Brain pericyte (primary cell): ENCODE data around the gene SFRP5.

ENCODE experiments used
- DNase-seq: peaks from one replicate; pipeline ENCODE4 v3.0.0-alpha.2; 2012; ENCODE audit warnings: low read depth, low spot score

The SFRP5 gene

GRCh38 chr10:97771913-97772823, at the start of gene SFRP5:
TSS of gene SFRP5 (minus strand) at chr10:97771999. CDS start at chr10:97771833, 166 bp downstream.
- no peak for DNase-seq

GRCh38 chr10:97820096-97820704, 48.4 kb upstream of the SFRP5 start:
- DNase-seq: no peak

DNA sequence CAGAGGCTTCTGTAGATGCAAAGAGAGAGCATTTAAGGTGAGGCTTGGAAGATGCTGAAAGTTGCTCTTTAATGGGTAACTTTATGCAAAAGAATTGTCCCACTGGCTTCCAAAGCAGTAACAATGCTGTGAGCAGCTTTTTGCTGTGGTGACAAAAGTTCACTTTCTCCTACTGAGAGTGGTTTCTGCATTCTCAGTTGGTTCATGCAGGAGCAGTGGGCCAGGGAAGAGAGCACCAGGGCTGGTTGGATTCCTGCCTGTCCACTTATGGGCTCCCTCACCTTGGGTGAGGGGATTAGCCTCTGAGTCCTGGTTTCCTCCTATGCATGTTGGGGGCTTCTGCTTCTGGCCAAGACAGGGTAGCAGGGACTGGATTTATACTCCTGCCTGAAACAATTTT, 46.8 kb upstream of the SFRP5 start:
- DNase-seq: no peak

- DNase-seq: no peak
Measured at GRCh38 chr10:97816609-97817008, 44.8 kb upstream of the SFRP5 start.

GRCh38 chr10:97814996-97815395, 43.2 kb upstream of the SFRP5 start:
- no peak for DNase-seq

GRCh38 chr10:97813311-97813710, 41.5 kb upstream of the SFRP5 start:
- no peak for DNase-seq

DNA sequence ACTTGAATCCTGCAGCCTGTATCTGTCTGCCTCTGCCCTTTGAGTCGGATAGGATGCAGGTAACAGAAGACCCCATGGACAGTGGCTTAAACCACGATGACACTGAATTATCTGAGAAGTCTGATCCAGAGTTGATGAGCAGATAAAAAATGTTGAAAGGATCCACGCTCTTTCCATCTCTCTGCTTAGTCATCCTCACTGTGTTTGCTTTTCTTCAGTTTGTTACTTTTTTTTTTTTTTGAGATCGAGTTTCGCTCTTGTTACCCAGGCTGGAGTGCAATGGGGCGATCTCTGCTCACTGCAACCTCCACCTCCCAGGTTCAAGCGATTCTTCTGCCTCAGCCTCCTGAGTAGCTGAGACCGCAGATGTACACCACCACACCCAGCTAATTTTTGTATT, 40.9 kb upstream of the SFRP5 start:
- DNase-seq: no peak

GRCh38 chr10:97811958-97812357, 40.2 kb upstream of the SFRP5 start:
- DNase-seq: no peak

- DNase-seq: no peak
Measured at GRCh38 chr10:97810446-97810845, 38.6 kb upstream of the SFRP5 start.

DNA sequence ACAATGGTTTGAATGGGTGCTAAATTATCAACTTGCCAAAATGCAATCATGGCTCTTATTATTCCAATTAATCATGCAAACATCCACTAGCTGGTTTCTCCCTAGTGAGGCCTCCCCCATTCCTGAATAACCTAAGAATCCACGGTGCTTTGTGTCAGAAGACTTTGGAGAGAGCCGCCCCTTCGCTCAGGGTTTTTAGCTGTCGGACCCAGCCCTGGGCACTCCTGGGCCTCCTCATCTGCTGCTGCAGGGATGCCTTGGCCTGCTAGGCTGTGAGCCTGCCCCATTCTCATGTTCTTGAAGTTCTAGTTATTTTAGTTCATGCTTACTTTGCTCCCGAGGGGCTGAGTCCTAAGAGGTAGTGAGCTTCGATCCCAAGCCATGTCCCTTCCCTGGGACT, 34.1 kb upstream of the SFRP5 start:
- no peak for DNase-seq

- no peak for DNase-seq
Measured at GRCh38 chr10:97805096-97805884, 33.5 kb upstream of the SFRP5 start.

- no peak for DNase-seq
Measured at GRCh38 chr10:97801422-97801821, 29.6 kb upstream of the SFRP5 start.

- no peak for DNase-seq
Measured at GRCh38 chr10:97800474-97800873, 28.7 kb upstream of the SFRP5 start.

- no peak for DNase-seq
Measured at GRCh38 chr10:97798958-97799610, 27.3 kb upstream of the SFRP5 start.

- DNase-seq: no peak
Measured at GRCh38 chr10:97796651-97797050, 24.9 kb upstream of the SFRP5 start.

GRCh38 chr10:97795886-97796285, 24.1 kb upstream of the SFRP5 start:
- no peak for DNase-seq

DNA sequence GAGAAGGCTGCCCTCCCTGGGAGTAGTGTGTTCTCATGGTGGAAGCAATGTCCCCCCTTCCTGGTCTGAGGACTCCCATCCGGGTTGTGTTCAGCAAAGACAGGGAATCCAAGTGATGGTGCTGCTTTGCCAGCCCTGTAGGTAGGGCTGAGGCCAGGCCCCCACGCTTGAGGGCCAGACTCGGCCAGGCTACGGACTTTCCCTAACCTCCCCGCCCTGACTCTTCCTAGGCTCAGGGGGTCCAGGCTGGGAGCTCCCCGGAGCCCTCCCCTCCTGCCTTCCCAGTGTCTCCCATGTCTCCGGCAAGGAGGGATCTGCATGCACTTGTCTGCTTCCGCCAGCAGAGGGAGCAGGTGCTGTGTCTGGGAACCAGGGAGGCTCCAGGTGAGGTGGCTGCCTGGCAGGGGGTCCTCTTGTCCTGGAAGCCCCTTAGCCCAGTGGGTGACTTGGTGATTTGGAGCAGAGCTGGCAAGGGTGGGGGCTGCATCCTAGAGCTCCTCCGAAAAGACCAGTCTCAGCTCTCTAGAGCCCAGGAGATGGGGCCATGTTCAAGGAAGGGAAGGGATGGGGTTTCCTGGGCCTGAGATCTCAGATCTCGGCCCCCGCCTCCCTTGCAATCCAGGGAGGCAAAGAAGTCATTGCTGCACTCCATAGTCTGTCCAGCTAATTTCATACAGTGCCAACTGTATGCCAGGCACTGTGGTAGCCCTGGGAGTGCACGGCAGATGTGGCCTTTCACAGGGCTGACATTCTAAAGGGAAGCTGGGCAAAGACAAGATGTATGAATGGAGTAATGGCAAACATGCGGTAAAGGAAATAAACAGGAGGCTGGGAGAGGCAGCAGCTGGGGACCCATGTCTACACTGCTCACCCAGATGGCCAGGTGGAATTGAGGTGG, 20.3 kb upstream of the SFRP5 start:
- no peak for DNase-seq

DNA sequence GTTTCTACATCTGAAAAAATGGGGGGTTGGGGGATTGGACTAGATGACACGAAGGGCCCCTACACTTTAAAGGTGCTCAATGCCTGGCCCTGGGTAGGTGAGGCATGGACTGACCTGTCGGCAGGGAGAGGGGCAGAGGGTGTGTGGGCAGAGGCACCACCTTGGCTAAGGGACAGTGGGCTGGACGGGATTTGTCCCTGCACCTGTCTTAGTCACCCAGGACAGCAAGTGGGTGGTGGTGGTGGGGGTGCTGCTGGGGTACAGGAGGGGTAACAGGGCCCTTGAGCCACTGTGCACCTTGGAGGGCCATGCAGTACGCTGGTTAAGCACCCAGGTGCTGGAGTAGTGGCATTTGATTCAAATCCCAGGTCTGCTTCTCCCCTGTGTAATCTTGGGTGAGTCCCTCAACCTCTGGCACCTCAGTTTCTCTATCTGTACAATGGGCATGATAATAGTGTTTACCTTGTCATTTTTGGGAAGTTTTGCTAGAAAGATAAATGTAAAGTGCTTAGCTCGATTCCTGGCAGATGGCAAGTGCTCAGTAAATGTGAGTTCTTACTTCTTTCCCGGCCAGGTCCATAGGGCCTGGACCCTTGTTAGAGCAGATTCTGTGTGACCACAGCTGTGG, 18.1 kb upstream of the SFRP5 start:
- no peak for DNase-seq

- DNase-seq: no peak
Measured at GRCh38 chr10:97788552-97789442, 17.0 kb upstream of the SFRP5 start.
